MG63 (cell line): ENCODE results near the gene NDUFS6. TPM values are rescaled to one million over a fixed set of nuclear protein-coding genes. Genes with fewer than 3 reads are reported as not detected.

Experiments
- DNase-seq: peaks from one replicate; pipeline ENCODE4 v3.0.0-alpha.2; 2020
- H3K27me3 ChIP-seq: fragments of 250-450 bp; sonication (Bioruptor Pico); 2 replicates; pipeline ENCODE4 v1.5.1; 2020; ENCODE audit warnings: mild to moderate bottlenecking, moderate library complexity
- H3K36me3 ChIP-seq: fragments of 250-450 bp; sonication (Bioruptor Pico); 2 replicates; pipeline ENCODE4 v1.5.1; 2020; ENCODE audit warnings: mild to moderate bottlenecking, moderate library complexity
- H3K4me3 ChIP-seq: fragments of 250-450 bp; sonication (Bioruptor Pico); 2 replicates; pipeline ENCODE4 v1.5.1; 2020; ENCODE audit warnings: mild to moderate bottlenecking, moderate library complexity
- H3K9me3 ChIP-seq: fragments of 250-450 bp; sonication (Bioruptor Pico); 2 replicates; pipeline ENCODE4 v1.5.1; 2020; ENCODE audit warnings: mild to moderate bottlenecking, moderate library complexity
- total RNA-seq: library from RNA; depleted of rRNA; stranded (reverse); fragments of >200 nt; shearing (Covaris generic); gene quantifications from 2 replicates; pipeline ENCODE4 v1.2.3, GENCODE V29; 2014; ENCODE audit warnings: low replicate concordance

NDUFS6 gene
- total RNA-seq, 1 experiment from 2014 or later: 215 TPM

DNA sequence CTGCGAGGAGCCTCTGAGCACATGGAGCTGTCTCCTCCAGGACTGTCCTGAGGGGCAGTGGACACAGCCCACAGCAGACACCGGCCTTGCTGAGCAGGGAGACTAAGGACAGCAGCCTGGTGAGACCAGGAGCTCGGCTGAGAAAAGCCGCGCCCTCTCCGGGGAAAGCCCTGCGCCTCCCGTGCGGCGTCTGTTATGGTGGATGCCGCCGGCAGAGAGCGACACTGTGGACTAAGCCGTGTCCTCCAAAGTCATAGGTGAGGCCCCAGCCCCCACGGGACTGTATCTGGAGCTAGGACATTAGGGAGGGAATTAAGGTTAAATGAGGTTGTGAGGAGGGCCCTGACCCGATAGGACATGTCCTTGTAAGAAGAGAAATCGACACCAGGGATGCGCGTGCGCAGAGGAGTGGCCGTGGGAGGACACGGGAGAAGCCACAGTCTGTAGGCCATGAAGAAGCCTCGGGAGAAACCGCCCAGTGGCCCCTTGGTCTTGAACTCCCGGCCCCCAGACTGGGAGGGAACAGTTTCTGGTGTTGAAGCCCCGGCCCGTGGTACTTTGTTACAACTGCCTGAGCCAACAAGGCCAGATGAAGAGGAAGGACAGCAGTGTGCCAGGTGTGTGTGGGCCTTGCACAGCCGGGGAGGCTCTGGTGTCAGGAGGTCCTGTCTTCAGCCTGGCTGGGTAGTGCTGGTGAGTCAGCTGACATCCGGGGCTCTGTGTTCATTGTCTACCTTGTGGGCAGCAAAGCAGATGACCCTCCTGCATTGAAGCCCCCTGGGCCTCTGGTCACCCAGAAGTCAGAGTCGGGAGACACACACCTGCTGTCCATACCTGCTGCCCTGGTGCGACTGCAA, 23.7 kb upstream of the NDUFS6 start:
- no peaks in the 10 kb centered on the region for H3K27me3 ChIP-seq
- no peak overlapping the region for H3K4me3 ChIP-seq
- DNase-seq: no peak
- no peaks in the 10 kb centered on the region for H3K36me3 ChIP-seq
- no peaks in the 10 kb centered on the region for H3K9me3 ChIP-seq

DNA sequence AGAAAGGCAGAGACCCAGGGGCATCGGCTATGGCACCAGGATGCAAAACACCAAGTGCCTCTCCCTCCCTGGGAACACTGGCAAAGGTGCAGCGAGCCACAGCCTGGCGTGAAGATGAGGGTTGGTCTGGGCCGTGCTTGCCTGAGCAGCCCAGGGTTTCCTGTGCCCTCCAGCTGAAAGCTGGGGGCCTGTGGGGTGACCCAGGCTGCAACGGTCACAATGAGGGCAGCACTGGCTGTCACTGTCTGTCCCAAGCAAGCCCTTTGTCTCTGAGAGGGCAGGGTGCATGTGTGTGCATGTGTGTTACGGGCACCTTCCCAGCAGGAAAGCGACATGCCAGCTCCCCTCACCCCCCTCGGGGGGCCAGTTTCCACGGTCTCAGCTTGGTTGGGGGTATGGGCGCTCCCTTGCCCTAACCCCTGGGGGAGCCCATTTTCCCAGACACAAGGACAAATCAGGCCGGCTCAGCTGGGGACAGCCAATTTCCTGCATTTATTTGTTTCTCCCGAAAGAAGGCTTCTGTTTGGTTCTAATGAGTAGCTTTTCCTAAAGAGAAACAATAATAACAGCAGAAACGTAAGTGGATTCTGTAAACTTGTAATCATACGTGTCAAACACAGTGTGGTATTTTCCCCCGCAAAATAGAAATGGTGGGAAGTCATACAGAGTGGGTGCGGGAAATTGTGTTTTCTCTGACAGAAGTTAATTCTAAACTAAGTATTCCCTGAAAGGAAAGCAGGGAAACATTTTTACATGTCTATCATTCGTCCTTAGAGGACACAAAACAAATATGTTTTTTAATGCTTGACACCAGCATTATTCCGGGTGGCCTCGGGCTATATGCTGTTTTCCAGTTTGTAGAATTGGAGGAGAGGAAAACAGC, 22.8 kb upstream of the NDUFS6 start:
- Histone ChIP-seq H3K9me3 (no peaks in the 10 kb centered on the region), H3K27me3 (no peaks in the 10 kb centered on the region), H3K4me3 (no peak overlapping the region), H3K36me3 (no peaks in the 10 kb centered on the region)
- no peak for DNase-seq

DNA sequence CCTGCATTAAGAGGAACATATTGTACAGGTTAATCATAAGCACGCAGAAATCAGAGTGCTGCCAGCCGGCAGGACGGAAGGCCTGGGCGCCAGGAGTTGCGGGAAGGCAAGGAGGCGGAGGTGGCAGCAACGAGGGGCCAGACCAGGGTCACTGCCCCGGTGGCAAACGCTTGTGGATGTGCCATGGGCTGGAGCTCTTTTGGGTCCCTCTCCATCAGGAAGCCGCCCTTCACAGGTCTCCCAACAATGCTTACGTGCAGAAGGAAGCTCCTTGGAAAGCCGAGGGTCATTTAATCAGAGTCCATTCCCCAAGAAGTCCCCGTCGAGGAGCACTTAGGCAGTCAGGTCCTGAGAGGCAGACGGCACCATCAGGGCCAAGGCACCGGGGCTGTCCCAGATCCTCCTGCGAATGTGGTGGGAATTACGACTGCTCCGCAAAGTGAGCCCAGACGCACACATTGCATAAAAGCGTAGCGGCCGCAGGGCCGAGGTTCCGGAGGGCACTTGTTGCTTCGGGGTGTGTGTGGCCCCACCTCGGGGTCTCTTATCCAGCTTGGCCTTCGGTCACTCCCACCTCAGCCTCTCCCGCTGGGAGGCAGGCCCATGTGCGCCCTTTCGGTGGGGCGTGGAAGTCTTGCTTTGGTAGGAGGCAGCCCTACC, 22.1 kb upstream of the NDUFS6 start:
- Histone ChIP-seq H3K4me3 (no peak overlapping the region), H3K36me3 (no peaks in the 10 kb centered on the region), H3K9me3 (no peaks in the 10 kb centered on the region), H3K27me3 (no peaks in the 10 kb centered on the region)
- no peak for DNase-seq

DNA sequence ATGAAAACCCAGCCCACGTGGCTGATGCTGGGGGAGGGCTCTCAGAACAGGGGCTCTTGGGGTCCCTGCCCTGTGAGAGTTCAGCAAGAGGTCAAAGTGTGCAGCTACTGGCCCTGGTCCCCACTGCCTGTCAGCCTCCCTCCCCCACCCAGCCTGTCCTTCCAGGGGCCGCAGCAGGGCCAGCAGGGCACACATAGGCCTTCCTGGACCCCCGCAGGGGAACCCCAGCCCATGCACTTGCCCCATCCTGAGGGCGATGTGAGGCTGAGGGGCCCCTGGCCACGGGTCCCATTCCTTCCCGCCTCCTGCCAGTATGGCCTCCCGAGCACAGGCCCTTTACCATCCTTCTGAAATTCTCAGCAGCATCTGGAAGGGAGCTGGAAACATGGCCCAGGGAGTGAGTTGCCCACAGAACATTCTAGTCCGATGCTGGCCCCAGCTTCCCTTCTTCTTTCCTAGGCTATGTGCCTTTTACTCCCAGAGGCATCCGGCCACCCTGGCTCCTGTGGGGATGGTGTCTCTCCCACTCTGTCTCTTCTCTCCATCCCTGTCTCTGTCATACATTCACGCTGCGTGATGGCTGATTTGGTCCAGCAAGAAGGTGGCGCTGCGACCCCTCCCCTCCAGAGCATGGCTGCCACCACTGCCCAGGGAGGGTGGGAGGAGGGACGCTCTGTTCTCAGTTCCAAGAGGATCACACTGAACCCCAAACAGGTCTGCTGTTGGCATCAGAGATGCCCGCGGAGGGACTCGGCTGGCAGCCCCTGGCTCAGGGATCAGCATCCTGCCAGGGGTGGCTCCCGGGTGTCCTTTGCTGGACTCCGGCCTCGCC, 21.2 kb upstream of the NDUFS6 start:
- DNase-seq: no peak
- Histone ChIP-seq H3K27me3 (no peaks in the 10 kb centered on the region), H3K9me3 (no peaks in the 10 kb centered on the region), H3K36me3 (no peaks in the 10 kb centered on the region), H3K4me3 (no peak overlapping the region)

DNA sequence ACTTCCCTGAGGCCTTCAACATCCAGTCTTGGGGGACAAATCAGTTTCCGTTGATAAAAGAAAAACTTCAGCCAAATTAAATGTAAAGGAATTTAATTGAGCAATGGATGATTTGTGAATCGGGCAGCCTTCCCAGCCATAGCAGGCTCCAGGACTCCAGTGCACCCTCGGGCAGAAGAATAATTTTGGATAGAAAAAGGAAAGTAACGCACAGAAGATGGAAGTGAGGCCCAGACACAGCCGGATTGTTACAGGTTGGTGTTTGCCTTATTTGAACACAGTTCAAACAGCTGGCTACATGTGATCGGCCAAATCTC, 20.6 kb upstream of the NDUFS6 start:
- Histone ChIP-seq H3K9me3 (no peaks in the 10 kb centered on the region), H3K4me3 (no peak overlapping the region), H3K27me3 (no peaks in the 10 kb centered on the region), H3K36me3 (no peaks in the 10 kb centered on the region)
- no peak for DNase-seq

DNA sequence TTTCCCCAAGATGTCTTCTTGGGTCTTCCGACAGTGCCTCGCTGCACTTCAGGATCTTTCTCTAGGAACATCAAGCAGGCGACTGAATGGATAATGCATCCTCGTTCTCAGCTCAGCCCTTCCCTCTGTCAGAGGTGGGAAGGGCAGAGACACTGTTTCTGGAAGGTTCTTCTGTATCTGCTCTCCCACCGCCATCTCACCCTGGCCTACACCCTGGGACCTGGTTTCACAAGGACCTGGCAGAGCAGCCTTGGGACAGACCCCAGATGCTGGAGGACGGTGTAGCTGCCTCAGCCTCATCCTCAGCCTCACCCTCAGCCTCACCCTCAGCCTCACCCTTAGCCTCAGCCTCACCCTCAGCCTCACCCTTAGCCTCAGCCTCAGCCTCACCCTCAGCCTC, 20.1 kb upstream of the NDUFS6 start:
- H3K4me3 ChIP-seq: no peak overlapping the region
- no peaks in the 10 kb centered on the region for H3K9me3 ChIP-seq
- H3K27me3 ChIP-seq: no peaks in the 10 kb centered on the region
- no peak for DNase-seq
- no peaks in the 10 kb centered on the region for H3K36me3 ChIP-seq

DNA sequence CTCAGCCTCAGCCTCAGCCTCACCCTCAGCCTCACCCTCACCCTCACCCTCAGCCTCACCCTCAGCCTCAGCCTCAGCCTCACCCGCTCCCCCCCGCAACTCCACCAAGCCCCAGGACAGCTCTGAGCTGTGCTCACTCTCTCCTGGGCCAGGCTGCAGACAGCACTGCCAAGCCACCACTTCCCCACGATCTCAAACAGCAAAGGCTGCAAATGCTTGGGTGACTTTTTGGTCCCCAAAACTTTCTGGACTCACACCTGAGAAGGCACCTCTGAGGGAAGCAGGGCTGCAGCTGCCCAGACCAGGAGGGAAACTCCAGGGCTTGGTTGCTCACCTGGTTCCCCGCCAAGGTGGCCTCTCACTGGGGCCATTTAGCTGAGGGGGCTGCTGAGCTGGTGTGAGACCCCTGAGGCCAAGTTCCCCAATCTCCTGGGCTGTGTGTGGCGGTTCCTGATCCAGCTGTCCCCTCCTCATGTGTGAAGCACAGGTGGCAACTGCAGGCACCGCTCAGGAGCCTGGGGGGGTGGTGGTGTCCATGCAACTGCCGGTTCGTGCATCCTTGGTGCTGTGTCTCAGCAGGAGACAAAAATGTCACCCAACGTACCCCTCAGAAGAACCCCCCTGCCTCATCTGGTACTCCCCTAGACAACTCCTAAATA, 19.4 kb upstream of the NDUFS6 start:
- no peaks in the 10 kb centered on the region for H3K9me3 ChIP-seq
- no peaks in the 10 kb centered on the region for H3K36me3 ChIP-seq
- H3K4me3 ChIP-seq: no peak overlapping the region
- H3K27me3 ChIP-seq: no peaks in the 10 kb centered on the region
- no peak for DNase-seq

DNA sequence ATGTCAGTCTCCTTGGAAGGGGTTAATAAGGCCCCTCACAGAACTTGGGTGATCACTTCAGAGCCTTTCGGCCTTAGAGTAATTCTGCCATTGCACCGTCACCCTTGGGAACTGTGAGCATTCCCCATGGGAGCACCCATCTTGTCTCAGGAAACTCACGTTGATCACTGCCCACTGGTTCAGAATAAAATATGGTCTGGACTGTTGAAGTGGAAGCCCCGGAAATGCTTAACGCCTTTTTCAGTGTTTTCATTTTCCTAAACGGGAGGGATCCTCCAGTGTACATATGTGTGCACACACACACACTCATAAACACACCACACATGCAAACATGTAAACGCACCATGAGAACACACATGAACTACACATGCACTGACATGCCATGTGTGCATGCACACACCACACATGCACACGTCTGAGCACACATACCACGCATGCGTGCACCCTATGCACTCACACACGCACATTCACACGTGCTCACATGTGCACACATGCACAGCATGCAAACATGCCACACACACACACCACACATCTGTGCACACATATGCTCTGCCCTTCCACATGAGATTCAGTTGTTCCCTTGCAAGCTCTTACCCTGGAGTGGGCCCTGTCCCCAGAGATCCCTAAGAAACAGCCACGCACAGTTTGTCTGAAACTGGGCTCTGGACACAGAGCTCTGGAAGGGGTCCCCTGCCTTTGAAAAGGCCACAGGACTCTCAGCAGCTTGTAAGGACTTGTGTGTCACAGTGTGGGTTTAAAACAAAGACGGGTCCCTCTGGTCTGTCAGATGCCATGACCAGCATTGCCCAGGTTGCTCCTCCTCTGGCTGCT, 18.6 kb upstream of the NDUFS6 start:
- H3K27me3 ChIP-seq: no peaks in the 10 kb centered on the region
- H3K36me3 ChIP-seq: no peaks in the 10 kb centered on the region
- H3K9me3 ChIP-seq: no peaks in the 10 kb centered on the region
- H3K4me3 ChIP-seq: no peak overlapping the region
- DNase-seq: no peak

DNA sequence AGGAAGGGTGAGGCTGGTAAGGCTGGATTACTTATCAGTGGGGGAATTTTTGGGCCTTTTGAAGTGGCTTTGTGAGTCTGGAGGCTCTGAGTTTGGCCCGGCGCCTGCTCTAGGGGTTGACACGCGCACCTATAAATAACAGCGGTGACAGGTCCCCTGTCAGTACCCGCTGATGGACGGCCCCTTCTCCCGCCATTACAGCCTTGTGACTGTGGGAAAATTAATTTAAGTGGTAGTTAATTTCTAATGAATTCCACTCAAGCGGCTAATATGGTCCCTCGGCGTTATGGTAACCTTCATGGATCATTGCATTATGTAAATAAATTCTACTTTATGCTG, 18.0 kb upstream of the NDUFS6 start:
- no peaks in the 10 kb centered on the region for H3K27me3 ChIP-seq
- H3K36me3 ChIP-seq: no peaks in the 10 kb centered on the region
- no peak for DNase-seq
- H3K4me3 ChIP-seq: no peak overlapping the region
- no peaks in the 10 kb centered on the region for H3K9me3 ChIP-seq

DNA sequence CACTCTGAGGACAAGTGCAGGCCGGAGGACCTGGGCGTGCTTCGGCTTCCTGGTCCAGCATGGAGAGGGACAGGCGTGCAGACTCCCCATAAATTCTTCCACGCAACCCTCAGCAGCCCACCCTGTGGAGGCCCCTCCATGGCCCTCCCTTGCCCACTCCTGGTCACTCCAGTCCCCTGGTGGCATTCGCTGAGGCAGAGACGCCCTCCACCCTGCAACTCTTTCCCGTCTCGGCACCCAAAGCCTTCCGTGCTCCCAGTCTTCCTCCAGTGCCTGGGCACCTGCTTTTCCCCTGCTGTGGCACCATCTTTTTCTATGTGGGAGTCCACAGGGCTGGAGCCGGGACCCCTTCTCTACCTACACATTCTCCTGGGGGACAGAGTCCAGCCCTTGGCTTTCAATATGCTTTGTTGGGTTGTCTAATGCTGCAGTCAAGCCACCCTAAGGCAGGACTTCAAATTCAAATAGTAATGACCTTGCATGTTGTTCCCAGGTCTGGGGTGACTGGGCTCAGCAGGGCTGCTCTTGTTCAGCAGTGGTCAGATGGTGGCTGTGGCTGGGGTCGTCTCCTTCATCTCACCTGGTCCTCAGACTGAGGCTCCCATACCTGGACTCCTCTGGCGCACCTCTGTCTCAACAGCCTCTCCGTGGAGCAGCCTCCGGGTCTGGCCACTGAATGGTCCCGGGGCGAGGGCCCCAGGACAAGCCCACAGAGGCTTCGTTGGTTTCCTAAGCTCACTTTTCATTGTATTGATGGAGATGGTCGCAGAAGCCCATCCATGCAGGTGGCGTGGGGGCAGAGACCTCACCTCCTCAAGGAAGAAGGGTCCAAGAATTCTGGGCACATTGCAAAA, 16.8 kb upstream of the NDUFS6 start:
- Histone ChIP-seq H3K27me3 (no peaks in the 10 kb centered on the region), H3K36me3 (no peaks in the 10 kb centered on the region), H3K4me3 (no peak overlapping the region), H3K9me3 (no peaks in the 10 kb centered on the region)
- DNase-seq: no peak

DNA sequence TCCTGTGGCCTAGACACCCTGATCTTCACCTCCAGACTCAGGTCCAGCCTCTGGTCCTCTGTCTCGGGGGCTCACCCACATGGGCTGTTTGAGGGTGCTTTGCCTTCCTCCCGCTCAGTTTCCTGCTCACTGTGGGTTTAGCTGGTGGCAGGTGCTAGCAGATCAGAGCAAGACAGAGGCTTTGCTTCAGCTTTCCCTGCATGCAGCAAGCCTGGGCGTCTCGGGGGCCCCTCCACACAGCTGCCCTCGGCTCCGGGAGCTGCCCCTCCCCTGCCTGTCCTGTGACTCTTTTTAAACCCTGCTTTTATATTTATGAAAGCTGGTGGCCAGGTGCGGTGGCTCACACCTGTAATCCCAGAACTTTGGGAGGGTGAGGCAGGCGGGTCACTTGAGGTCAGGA, 16.1 kb upstream of the NDUFS6 start:
- Histone ChIP-seq H3K4me3 (no peak overlapping the region), H3K36me3 (no peaks in the 10 kb centered on the region), H3K9me3 (no peaks in the 10 kb centered on the region), H3K27me3 (no peaks in the 10 kb centered on the region)
- DNase-seq: no peak

DNA sequence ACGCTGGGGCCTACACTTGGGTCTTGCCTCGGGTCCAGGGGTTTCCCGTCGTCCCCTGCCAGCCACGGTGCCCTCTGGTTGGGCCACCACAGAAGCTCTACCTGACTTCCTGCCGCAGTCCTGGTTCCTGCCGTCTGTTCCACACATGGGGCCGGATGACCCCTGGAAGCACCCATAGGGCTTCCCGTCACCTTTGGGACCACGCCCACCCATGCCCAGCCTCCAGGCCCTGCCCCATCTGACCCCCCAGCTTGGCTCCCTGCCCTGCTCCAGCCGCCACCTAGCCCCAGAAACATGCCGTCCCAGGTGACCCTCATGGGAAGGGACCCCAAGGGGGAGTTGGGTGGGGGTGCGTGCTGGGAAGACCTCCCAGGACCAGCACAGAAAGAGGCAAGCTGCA, 15.2 kb upstream of the NDUFS6 start:
- no peak for DNase-seq
- H3K36me3 ChIP-seq: no peaks in the 10 kb centered on the region
- no peaks in the 10 kb centered on the region for H3K27me3 ChIP-seq
- no peak overlapping the region for H3K4me3 ChIP-seq
- no peaks in the 10 kb centered on the region for H3K9me3 ChIP-seq

DNA sequence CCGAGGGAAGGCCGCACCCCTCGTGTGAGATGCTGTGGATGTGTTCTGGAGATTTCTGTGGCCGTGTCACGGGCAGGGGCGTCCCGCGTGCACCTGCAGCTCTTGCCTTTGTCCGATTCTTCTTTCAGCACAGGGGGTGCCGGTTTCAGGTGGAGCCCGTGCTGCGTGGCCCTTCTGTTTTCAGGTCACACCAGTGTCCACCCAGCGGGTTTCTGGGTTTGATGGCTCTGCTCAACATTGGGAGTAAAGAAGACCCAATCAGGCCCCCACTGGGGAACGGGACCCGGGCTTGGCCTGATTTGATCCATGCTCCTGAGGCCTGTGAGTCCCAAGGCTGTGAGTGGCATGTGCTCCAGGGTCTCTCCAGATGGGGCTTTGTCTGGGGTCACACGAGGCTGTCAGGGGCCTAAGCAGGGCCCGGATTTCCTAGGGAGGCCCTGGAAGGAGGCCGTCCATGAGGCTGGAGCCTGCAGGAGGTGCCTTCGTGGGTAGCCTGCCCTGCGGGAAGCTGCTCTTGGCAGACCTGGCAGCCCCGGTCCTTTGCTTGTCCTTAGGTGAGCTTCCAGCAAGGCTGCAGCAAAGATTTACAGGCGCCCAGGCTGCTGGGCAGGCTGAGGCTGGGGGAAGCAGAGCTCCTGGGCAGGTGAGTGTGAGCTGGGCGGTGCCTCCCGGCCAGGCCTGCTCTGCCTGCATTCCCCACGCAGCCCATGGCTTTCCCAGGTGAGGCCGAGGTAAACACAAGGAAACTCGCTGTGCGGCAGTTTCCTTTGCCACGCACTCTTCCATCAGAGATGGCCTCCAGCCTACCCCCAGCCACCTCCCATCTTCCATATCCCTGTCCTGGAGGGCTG, 14.4 kb upstream of the NDUFS6 start:
- Histone ChIP-seq H3K27me3 (no peaks in the 10 kb centered on the region), H3K4me3 (no peak overlapping the region), H3K36me3 (no peaks in the 10 kb centered on the region; the same call in 1 of the 2 replicates), H3K9me3 (no peaks in the 10 kb centered on the region)
- DNase-seq: no peak

DNA sequence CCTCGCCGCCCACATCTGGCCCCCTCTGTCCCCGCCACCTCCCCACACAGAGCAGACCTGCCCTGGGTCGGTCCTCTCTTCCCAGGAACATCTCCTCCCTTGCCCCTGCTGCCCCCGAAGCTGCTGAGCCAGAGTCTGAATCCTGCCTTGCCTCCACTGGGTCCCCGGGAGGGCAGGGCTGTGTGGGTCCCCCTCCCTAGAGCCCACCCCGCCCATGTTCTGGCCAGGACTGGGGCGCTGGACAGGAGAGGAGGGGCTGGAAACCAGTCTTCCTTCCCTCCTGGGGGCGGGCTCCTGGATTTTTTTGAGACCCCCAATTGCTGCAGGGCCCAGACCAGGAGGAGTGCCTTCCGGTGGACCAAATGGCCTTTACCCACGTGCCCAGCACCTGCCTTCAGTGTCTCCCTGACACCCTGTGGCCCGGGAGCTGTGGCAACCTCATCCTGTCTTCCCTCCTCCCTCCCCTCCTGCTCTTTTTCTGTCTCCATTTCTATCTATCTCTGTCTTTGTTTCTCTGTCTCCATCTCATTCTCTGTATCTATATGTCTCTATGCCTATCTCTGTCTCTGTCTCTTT, 13.6 kb upstream of the NDUFS6 start:
- no peak for DNase-seq
- no peak overlapping the region for H3K4me3 ChIP-seq
- no peaks in the 10 kb centered on the region for H3K9me3 ChIP-seq
- no peaks in the 10 kb centered on the region; the same call in 1 of the 2 replicates for H3K36me3 ChIP-seq
- H3K27me3 ChIP-seq: no peaks in the 10 kb centered on the region
